ENCODE results near the gene ARHGAP44.
"Not testable (repeated sequence)": the region's sequence is repeated elsewhere in the genome, so short reads cannot be mapped to it uniquely, and the experiment has no call there.

Gene ARHGAP44

DNA sequence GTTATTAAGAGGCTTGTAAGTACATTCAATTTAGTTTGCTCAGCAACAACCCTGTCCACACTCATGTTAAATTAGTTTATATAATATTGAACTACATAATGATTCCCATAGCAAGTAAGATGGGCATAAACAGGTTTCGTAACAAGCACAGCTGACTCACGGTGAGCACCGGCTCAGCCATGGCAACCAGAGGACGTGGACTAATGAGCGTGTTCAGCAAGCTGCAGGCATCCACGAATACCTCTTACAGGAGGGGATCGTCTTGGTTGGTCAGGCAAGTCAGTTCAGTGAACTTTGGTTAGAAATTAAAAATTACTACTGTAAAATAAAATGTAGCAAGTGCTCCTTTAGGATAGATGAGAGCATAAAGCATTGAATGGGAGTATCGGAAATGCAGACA is 170.1 kb downstream of the ARHGAP44 start:
- DNase-seq (ENCODE audit: low read depth in 4 of 4, low spot score in 1 of 4) = no peak

DNA sequence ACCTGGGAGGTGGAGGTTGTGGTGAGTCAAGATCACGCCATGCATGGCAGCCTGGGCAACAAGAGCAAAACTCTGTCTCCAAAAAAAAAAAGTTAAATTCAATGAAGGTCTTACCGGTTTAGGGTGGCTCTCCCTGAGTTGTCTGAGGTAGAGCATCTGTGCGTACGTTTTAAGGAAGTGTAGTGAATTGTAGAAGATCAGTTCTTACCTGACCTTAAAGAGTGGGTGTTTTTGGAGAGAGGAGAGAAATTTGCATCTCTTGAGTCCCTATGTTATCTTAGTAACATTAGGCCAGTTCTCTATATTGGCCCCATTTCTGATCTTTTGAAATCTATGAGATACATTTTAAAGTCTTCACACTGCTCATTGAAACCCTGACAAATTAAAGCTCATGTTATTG is 172.4 kb downstream of the ARHGAP44 start:
- DNase-seq (ENCODE audit: low read depth in 4 of 4, low spot score in 1 of 4) = no peak

DNA sequence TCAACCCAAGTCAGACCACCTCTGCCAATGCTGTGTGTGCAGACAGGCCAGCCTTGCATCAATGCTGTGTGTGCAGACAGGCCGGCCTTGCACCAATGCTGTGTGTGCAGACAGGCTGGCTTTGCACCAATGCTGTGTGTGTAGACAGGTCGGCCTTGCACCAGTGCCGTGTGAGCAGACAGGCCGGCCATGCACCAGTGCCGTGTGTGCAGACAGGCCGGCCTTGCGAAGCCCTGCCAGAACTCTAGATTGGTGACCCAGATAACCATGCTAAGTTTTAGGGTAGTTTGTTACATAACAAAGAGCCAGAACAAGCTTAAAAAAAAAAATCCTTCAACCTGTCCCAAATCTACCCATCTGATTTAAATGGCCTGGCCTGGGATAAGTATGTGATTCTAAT is 174.2 kb downstream of the ARHGAP44 start:
- no peak for DNase-seq (ENCODE audit: low read depth in 4 of 4, low spot score in 1 of 4)

DNA sequence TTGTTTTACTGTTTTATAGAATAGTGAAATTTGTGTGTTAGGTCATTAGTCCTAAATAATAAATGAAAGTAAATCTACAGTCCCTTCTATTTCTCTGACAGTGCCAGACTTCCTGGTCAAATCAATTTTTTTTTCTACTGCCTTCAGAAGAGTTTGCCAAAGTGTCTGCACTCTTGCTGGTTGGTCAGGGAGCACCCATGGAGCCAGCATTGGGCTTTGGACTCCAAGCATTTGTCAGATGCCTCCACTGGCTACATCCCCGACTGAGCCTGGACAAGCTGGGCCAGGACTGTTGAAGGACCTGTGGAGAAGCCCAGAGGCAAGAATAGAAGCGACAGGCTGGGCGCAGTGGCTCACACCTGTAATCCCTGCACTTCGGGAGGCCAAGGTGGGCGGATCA is 174.9 kb downstream of the ARHGAP44 start:
- no peak for DNase-seq (ENCODE audit: low read depth in 4 of 4, low spot score in 1 of 4)

DNA sequence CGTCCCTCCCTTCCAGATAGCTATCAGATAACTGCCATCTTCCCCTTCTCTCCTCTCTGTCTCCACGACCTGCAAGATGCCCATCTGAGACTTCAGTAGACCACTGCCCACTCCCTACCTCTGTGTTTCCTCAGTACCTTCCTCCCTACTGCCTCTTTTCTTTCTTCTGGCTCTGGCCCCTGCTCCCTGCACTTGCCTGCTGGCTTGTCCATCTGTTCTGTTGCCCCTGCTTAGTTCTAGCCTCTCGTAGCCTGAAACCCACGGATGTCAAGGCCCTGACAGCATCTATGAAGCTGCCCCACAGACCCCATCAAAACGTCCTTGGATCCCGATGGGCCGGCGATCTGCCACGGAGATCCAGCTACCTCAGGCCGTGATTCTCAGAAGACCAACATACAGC is 175.5 kb downstream of the ARHGAP44 start:
- no peak for DNase-seq (ENCODE audit: low read depth in 4 of 4, low spot score in 1 of 4)

DNA sequence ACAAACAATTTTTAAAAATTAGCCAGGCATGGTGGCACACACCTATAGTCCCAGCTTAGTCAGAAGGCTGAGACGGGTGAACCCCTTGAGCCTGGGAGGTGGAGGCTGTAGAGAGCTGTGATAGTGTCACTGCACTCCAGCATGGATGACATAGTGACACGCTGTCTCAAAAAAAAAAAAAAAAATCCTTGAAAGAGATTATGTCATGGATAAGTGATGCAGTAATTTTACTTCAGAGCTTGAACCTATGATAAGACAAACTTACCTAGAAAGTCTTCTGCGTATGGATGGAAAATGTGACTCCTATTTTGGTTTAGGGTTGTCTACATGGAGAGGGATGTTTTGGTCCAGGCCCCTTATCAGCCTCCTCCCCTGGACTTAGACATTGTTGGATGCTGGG is 176.7 kb downstream of the ARHGAP44 start:
- DNase-seq (ENCODE audit: low read depth in 4 of 4, low spot score in 1 of 4) = no peak

DNA sequence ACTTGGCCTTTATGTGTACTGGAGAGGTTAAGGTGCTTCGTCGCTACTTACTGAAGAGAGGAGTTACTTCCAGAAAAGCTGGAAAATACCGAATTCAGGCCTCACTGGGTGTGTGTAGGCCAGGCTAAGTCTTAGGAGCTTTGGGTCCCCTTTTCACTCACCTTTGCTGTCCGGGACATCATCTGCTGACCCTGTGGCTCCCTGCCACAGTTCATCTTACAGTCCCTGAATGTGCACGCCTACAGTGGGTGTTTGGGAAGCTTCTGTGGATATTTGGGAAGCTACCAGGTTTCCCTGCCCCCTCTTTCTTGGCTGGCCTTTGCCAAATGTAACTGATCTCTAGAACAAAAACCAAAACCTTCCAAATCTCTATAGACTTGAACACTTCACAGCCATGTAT is 177.1 kb downstream of the ARHGAP44 start:
- no peak for DNase-seq (ENCODE audit: low read depth in 4 of 4, low spot score in 1 of 4)

DNA sequence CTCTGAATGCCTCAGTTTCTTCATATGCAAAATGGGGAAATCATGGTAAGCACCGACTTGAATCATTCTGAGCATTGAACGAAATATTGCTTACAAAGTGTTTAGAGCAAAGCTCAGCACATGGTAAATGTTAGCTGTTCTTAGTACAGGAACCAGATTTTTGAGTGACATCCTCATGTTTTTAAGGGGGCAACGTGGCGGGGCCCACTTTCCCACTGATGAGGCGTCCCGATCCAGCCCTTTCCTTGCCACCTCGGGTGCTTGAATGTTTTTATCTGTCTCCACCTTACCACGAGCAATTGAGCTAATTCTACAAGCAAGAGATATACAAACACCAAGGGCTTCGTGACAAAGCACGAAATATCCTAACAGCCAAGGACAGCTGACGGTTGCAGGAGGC is 178.7 kb downstream of the ARHGAP44 start:
- no peak for DNase-seq (ENCODE audit: low read depth in 4 of 4, low spot score in 1 of 4)

DNA sequence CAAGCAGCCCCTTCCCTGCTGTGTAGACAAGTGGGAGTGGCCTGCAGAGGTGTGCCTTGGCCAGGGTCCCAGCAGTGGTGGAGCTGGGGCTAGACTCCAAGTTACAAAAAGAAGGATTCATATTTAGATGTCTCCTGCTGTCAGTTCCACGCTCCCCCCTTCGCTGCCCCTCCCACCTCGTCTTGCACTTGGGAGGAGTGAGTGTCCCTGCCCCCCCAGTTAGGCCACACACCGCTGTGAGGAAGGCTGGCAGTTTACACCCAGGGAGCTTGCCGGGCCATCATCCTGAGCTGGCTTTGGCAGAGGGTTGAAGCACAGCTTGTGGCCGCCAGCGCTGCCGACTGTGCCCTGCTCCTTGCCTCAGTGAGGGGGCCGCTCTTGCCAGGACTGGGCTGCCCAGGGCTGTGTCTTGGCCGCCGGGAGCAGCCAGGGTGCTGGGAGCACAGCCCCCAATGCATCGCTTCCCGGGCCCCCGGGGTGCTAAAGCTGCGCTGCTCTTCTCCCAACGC is 184.3 kb downstream of the ARHGAP44 start:
- no peak for DNase-seq (ENCODE audit: low read depth in 4 of 4, low spot score in 1 of 4)

DNA sequence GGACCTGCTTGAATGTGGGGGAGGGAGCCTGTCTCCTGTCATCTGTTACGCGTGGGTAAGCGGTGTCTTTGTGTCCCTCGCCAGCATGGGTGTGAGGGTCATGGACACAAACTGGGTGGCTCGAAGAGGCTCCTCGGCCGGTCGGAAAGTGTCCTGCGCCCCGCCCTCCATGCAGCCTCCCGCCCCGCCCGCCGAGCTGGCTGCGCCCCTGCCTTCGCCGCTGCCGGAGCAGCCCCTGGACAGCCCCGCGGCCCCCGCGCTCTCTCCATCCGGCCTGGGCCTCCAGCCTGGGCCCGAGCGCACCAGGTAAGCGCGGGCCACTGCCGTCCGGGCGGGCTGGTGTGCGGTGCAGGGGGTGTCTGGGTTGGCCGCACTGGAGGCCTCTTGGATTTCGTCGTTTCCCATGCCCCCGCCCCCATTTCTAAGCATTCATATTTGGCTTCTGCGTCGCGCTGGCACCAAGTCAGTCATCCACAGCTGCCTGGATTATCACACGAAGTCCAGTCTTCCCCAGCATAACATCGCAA is 184.8 kb downstream of the ARHGAP44 start:
- DNase-seq (ENCODE audit: low read depth in 4 of 4, low spot score in 1 of 4) = no peak

DNA sequence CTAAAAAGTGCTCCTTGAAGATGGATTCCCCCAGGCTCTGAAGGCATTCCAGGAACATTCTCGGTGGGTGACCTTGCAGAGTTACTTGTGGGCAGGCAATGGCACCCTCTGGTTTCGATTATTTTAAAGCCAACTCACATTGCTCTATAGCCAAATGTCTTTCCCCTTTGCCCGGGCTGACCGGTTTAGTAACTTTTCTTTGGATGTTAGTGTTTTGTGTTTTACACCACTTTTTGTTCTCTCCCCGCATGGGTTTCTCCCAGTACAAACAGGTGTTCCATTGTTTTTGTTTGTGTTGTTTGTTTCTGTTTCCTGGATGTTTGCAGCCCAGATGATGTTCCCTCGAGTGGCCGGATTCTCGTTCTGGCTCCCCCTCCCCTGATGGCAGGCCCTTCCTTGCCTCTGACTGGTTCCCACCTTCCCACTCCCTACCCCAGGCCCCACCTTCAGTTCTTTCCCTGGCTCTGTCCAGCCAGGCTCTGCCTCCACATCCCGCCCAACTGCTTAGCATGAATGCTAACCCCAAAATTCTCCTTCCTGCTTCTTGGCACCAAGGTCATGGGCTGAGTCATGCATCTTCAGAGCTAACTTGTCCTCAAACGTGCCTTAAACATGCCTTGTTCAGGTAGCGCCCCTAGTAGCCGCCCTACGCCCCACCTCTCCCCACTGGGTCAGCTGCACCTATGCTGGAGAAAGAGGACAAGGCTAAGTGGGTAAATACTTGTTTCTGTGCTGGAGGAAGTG is 187.9 kb downstream of the ARHGAP44 start:
- no peak for DNase-seq (ENCODE audit: low read depth in 4 of 4, low spot score in 1 of 4)

DNA sequence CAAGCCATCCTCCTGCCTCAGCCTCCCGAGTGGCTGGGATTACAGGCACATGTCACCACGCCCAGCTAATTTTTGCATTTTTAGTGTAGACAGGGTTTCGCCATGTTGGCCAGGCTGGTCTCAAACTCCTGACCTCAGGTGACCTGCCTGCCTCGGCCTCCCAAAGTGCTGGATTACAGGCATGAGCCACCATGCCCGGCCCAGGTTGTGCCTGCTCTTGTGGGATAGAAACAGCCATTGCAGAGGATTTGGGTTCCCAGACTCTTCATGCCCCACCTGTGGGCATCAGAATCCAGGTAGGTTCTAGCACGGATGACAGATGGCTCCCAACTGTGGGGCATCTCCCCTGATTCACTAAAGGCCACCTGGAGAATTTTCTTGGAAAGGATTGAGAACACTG is 189.5 kb downstream of the ARHGAP44 start:
- not testable (repeated sequence) for DNase-seq (ENCODE audit: low read depth in 4 of 4, low spot score in 1 of 4)

DNA sequence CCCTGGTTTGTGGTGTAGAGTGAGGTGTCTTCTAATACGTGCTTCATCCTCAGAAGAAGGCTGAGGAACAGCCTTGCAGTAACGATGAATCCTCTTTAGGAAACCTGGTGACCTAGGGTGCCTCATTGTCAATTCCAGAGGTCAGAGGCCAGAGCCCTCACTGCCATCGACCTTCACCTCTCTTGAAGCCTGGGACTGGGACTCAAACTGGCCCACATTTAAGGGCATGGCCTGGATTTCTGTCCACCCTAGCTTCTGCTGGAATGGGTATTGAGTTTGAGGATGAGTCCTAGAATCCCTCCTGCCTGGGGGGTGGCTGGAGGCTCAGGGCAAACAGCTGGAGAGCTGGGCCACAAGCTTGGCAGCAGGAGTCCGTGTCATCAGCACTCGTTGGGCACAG is 189.9 kb downstream of the ARHGAP44 start:
- DNase-seq (ENCODE audit: low read depth in 4 of 4, low spot score in 1 of 4) = no peak

DNA sequence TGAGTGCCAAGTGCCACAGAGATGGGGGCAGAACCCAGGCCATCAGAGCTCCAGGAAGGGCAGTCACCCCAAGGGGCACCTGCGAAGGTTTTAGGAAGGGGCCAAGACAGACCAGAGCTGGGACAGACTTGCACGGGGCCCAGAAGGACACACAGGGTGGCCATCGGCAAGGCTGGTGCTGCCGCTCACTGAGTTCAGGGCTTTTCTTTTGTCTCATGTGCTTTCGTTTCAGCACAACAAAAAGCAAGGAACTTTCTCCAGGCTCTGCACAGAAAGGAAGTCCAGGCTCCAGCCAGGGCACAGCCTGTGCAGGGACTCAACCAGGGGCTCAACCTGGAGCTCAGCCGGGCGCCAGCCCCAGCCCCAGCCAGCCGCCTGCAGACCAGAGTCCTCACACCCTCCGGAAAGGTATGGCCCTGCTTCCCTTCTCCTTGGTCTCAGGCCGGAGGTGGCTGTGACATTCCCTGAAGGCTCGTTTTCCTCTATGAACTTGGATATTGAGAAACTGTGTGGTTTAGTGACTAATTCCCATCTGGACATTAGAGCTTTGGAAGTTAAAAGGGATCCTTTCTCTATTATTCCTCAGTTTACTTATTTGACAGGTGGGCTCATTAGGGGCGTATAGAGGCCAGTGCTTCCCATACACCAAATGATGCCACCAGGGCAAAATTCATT is 190.7 kb downstream of the ARHGAP44 start:
- DNase-seq (ENCODE audit: low read depth in 4 of 4, low spot score in 1 of 4) = no peak

DNA sequence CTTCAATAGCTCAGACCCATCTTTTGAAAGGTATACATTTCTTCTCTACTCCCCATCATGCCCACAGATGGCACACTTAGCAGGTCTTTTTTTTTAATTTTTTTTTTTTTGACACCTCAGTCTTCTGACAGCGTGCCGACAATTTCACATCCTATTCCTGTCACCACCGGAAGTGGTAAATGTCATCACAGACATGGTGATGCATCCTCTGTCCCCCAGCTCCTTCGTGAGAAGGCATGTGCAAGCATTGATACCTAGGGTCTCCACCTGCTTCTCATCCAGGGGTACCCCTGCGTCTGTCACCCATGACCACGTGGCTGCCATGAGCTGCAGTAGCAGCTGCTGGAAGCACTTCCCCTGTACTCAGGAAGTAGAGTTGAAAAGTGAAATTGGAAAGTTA is 192.9 kb downstream of the ARHGAP44 start:
- no peak for DNase-seq (ENCODE audit: low read depth in 4 of 4, low spot score in 1 of 4)

DNA sequence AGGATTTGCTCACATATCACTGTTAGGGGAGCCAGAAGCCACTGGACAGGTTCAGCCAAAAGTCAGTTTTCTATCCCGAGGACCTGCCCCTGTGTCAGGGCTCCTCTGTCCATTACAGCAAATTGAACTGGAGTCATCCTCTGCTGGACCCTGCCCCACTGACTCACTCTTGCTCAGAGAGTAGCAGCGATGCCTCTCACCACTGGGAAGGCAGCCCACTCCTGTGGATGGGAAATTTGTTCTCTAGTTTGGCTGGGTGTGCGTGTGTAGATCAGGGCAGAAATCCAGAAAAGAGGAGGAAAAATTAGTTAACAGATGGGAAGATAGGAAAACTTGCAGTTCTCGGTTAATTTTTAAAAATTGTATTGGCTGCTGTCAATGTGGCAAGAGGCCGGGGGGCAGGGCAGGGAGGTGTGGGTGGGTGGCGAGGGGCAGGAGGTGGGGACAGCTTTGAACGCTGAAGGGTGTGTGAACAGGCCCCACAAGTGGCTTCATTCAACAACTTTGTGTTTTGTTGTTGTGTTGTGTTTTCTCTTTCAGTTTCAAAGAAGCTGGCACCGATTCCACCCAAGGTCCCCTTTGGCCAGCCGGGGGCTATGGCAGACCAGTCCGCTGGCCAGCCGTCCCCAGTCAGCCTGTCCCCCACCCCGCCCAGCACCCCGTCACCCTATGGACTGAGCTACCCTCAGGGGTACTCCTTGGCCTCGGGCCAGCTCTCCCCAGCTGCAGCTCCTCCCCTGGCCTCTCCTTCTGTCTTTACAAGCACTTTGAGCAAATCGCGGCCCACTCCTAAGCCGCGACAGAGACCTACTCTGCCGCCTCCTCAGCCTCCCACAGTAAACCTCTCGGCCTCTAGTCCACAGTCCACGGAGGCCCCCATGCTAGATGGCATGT is 194.9 kb downstream of the ARHGAP44 start:
- DNase-seq (ENCODE audit: low read depth in 4 of 4, low spot score in 1 of 4) = no peak

DNA sequence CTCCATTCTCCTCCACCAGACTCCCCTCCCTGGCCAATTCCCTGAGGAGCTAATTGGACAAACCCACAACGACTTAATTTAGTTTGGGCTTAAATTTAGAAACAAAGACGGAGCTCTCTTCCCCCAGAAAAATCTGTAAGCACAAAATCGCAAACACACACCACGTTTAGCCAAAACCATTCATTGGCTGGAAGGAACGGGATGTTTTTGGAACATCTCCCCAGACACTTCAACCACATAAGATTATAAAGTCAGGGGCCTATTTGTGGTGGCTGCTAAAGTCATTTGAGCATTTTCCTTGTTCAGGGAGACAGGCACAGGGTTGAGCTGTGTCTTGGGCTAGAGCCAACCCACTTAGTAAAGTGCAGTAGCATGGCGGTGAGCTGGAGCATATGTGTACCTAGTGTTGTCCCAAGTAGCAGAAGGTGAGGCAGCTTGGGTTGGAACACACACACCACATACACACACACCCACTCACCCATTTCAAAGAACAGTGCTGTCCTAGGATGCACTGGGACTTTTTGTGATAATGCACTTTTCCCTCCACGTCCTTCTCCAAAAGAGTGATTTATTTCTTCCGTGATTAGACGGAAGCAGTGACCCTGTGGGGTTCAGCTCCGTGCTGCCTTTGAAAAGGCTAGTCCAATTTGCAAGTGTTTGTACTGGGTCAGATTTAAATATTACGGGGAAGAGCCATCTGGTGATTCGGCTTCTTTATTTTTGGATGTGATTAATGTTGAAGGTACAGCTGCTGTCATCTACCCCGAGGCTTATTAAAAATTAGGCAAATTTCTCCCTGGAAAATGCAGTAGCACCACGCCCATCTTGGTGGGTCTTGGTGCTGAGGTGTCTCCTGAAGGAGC is 196.4 kb downstream of the ARHGAP44 start:
- DNase-seq (ENCODE audit: low read depth in 4 of 4, low spot score in 1 of 4) = no peak

DNA sequence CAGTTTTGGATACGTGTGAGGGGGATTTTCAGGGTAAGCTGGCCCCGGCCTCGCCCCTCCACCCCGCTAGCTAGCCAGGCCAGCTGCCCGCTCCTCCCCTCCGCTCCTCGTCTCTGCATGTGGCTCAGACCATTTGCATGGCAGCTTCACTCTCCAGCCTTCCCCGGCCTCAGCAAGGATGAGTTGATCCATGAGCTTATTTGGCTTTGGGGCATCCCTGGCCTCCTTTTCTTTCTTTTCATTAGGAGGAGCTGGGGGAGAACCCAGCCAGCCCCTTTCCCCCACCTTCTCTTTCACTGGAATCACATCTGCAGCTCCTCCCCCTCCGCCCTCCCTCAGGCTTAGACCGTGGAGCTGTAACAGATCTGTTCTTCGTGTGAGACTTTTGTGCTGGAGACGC is 197.8 kb downstream of the ARHGAP44 start:
- no peak for DNase-seq (ENCODE audit: low read depth in 4 of 4, low spot score in 1 of 4)

DNA sequence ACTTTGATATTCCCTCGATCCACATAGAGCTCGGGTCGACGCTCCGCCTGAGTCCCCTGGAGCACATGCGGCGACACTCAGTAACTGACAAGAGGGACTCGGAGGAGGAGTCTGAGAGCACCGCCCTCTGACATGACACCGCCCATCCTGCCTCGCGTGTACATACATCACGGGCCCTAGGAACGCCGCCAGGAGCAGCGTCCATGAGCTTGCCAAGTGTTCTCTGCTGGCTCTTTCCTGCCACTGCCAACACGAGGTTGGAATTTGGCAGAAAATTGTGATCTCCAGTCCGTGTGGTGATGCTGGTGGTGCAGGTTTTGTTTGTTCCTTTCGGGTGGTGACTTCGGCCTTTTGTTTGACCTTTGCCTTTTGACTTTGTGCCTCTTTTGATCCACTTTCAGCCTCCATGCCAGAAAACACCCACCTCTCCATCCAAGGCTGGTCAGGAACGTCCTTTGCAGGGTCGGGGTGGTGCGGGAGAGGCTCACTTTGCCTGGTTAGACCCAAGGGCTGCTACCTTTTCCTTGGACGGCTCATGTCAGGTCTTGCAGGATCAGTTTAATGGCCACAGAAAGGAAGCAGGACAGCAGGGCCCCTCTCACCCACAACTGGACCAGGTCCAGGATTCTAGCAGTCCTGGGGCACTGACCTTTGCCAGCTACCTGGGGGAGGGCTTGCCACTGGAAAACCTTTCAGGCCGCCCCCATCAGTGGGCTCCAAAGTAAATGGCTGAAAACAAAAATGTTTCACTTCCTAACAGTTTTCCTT is 200.9 kb downstream of the ARHGAP44 start:
- no peak for DNase-seq (ENCODE audit: low read depth in 4 of 4, low spot score in 1 of 4)

DNA sequence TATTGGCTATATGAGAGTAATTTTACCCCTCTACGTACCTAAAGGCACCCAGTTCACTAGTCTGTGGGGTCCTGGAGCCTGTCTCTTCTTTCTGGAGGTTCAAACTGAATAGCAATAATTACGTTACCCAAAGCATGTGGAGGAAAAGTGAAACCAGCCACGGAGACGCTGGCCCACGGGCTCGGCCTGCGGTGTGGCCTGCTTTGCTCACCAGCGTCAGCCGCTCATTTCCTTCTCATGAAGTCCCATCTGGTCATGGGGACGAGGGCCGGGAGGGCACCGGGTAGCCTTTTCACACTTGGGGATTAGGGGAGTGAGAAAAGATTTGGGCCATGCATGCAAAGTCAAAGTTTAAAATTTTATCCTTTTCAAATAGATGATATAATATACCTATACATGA is 201.6 kb downstream of the ARHGAP44 start:
- DNase-seq (ENCODE audit: low read depth in 4 of 4, low spot score in 1 of 4) = no peak
